ENCODE data around the gene C22orf31.

DNA sequence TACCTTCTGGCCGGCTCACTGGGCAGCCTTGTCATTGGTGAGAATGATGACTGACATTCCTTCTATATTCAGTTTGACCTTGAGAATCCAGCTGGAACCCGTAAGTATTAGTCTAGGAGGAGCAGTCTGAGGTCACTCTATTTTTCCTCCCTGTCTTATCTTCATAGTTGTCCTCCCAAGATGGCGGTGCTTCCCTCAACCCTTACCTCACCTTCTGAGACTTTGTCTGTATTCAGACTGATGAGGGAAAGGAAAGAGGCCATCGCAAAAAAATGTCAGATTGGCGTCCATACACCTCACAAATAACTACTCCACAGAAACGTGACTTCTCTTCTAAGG is 17.2 kb upstream of the C22orf31 start:
- TF ChIP-seq, protein P1, sequence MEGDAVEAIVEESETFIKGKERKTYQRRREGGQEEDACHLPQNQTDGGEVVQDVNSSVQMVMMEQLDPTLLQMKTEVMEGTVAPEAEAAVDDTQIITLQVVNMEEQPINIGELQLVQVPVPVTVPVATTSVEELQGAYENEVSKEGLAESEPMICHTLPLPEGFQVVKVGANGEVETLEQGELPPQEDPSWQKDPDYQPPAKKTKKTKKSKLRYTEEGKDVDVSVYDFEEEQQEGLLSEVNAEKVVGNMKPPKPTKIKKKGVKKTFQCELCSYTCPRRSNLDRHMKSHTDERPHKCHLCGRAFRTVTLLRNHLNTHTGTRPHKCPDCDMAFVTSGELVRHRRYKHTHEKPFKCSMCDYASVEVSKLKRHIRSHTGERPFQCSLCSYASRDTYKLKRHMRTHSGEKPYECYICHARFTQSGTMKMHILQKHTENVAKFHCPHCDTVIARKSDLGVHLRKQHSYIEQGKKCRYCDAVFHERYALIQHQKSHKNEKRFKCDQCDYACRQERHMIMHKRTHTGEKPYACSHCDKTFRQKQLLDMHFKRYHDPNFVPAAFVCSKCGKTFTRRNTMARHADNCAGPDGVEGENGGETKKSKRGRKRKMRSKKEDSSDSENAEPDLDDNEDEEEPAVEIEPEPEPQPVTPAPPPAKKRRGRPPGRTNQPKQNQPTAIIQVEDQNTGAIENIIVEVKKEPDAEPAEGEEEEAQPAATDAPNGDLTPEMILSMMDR (conservative IDR thresholded peaks at IDR 0.05 in 1 of 2, IDR thresholded peaks at IDR 0.05 in 1 of 2; ENCODE audit: extremely low read depth in 1 of 2, insufficient read depth in 1 of 2, low read depth in 1 of 2, low read length in 2 of 2): no peak
- TF ChIP-seq EZH2 (IDR thresholded peaks at IDR 0.05; ENCODE audit: borderline replicate concordance, low read length): no peak

Data from mammary epithelial cell (primary cell).